Measurements from ENCODE around the gene C18orf63. TPM values are rescaled to one million over a fixed set of nuclear protein-coding genes. Genes with fewer than 3 reads are reported as not detected.
A peak's percentile ranks its signal among the peaks of the same experiment; 100 is the strongest.

The C18orf63 gene
- total RNA-seq, 1 experiment from 2014 or later = not detected

DNA sequence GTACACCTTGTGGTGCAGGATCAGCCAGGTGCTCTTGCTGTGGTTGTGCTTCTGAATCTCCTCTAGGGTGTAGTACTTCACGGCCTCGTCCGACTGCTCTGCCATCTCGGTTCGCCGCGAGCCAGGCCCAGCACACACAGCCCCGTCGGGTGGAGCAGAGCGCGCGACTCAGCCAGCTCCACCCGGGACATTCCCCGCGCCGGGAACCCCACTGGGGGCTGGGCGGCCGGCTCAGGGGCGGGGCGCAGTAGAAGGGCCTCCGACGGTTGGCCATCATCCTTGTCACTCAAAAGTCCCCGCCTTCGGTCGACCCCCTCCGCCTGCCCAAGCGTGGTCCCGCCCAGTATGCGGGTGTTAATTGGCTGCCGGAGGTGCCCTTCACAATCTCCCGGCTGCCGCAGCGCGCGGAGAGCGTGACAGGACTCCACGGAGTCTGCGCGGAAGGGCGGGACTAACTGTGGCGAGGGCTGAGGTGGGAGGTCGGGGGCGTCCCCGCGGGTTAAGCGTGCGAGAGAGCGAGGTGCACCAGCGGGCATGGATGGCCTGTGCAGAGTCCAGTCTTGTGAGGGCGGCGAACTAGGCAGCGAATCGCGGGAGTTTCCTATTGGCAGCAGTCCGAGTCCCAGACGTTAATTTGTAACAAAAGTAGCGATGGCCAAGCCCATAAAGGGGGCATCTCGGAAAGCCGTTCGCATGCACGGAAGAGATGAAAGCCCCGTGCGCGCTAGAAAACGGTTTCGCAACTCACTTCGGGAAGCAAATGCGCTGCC is 23.7 kb upstream of the C18orf63 start, which contains the start of gene CYB5A:
TSS of gene CYB5A (minus strand) at position 193 of the 770 bp plus-strand sequence. CDS start at position 105, 88 bp downstream.
- no peak for TF ChIP-seq ZNF274 (IDR thresholded peaks at IDR 0.05; ENCODE audit: low read depth, low read length)
- TF ChIP-seq CBX3 (IDR thresholded peaks at IDR 0.05; ENCODE audit: low read depth) = no peak
- TF ChIP-seq SIN3A (IDR thresholded peaks at IDR 0.05; ENCODE audit: low read depth) = no peak
- TF ChIP-seq RAD21 (IDR thresholded peaks at IDR 0.05; ENCODE audit: low read depth) = no peak
- TF ChIP-seq, protein P1, sequence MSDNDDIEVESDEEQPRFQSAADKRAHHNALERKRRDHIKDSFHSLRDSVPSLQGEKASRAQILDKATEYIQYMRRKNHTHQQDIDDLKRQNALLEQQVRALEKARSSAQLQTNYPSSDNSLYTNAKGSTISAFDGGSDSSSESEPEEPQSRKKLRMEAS (IDR thresholded peaks at IDR 0.05) = peak; percentile 29
- TF ChIP-seq EZH2phosphoT487 (IDR thresholded peaks at IDR 0.05; ENCODE audit: borderline replicate concordance) = no peak
- no peak for TF ChIP-seq FOSL1 (IDR thresholded peaks at IDR 0.05; ENCODE audit: low read depth)
- TF ChIP-seq CEBPB (IDR thresholded peaks at IDR 0.05; ENCODE audit: low read depth) = no peak
- no peak for TF ChIP-seq TCF7L2 (IDR thresholded peaks at IDR 0.05; ENCODE audit: borderline replicate concordance, extremely low read depth, insufficient read depth, insufficient read length)
- TF ChIP-seq, protein P2, sequence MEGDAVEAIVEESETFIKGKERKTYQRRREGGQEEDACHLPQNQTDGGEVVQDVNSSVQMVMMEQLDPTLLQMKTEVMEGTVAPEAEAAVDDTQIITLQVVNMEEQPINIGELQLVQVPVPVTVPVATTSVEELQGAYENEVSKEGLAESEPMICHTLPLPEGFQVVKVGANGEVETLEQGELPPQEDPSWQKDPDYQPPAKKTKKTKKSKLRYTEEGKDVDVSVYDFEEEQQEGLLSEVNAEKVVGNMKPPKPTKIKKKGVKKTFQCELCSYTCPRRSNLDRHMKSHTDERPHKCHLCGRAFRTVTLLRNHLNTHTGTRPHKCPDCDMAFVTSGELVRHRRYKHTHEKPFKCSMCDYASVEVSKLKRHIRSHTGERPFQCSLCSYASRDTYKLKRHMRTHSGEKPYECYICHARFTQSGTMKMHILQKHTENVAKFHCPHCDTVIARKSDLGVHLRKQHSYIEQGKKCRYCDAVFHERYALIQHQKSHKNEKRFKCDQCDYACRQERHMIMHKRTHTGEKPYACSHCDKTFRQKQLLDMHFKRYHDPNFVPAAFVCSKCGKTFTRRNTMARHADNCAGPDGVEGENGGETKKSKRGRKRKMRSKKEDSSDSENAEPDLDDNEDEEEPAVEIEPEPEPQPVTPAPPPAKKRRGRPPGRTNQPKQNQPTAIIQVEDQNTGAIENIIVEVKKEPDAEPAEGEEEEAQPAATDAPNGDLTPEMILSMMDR (IDR thresholded peaks at IDR 0.05 in 2 of 3, conservative IDR thresholded peaks at IDR 0.05 in 1 of 3; ENCODE audit: borderline replicate concordance in 1 of 3, insufficient read depth in 1 of 3, low read depth in 2 of 3, low read length in 2 of 3) = 0 out of 6 replicates have a peak, but pooled peaks of 1 of the 3 experiments have one; percentile 7
- peak; percentile 65; the same call in 1 of the 2 replicates for TF ChIP-seq POLR2AphosphoS5 (IDR thresholded peaks at IDR 0.05; ENCODE audit: low read depth, low read length)
- TF ChIP-seq ELF1 (IDR thresholded peaks at IDR 0.05; ENCODE audit: borderline replicate concordance, low read depth) = no peak
- peak; percentile 96 for TF ChIP-seq SP1 (IDR thresholded peaks at IDR 0.05; ENCODE audit: low read depth)
- TF ChIP-seq POLR2A (IDR thresholded peaks at IDR 0.05; ENCODE audit: borderline replicate concordance, extremely low read depth, insufficient read depth, insufficient read length) = no peak
- no peak for TF ChIP-seq EZH2 (IDR thresholded peaks at IDR 0.05)
- H3K9ac ChIP-seq (ENCODE audit: low read length) = peak within 1 kb of the TSS; percentile 52
- ChIA-PET CTCF (no interaction called here), POLR2A (no interaction called here), RAD21 (ENCODE audit: low non-redundant PET in 1 of 2, low total read pairs in 2 of 2, uncharacterized antibody in 2 of 2, unreplicated experiment in 2 of 2) (no interaction called here)
- H3K4me1 ChIP-seq (ENCODE audit: control insufficient read depth in 1 of 2, insufficient read depth in 2 of 2, low read length in 2 of 2) = peaks cover 7 to 19% of the 10 kb centered on the region in 2 experiments; a peak in 3 of 4 replicates
- 0 out of 4 replicates have a peak, but pooled peaks cover 0 to 3% of the 10 kb centered on the region in 2 experiments for H3K9me3 ChIP-seq (ENCODE audit: control insufficient read depth in 1 of 2, insufficient read depth in 1 of 2, low read depth in 1 of 2, low read length in 2 of 2)
- no peaks in the 10 kb centered on the region for H3K79me2 ChIP-seq (ENCODE audit: insufficient read depth, low read length)
- H2AFZ ChIP-seq (ENCODE audit: low read depth, low read length, poor library complexity, severe bottlenecking) = peak within 1 kb of the TSS; percentile 82
- peak within 1 kb of the TSS; percentile 93 for H3K4me2 ChIP-seq (ENCODE audit: low read length)
- ATAC-seq (peak; percentile 96), DNase-seq (ENCODE audit: low read depth, low spot score) (peak; percentile 83)
- H3K27ac ChIP-seq (ENCODE audit: low read depth, low read length) = peak within 1 kb of the TSS; percentile 20; the same call in 1 of the 2 replicates
- H3K4me3 ChIP-seq (replicated peaks in 1 of 2; ENCODE audit: low read depth in 1 of 2, low read length in 2 of 2) = peak within 1 kb of the TSS; percentile 62 to 75
- no peaks in the 10 kb centered on the region for H4K20me1 ChIP-seq (ENCODE audit: insufficient read depth)
- no peaks in the 10 kb centered on the region for H3K36me3 ChIP-seq (ENCODE audit: control insufficient read depth in 1 of 2, insufficient read depth in 2 of 2, low read length in 2 of 2)
- no peaks in the 10 kb centered on the region for H3K27me3 ChIP-seq (ENCODE audit: insufficient read depth, low read length)
- no TSS peak for BruUV-seq (replicated peaks)
- H3K9me2 ChIP-seq (ENCODE audit: insufficient read depth) = no peaks in the 10 kb centered on the region
- intact Hi-C loops (cut with micrococcal nuclease) = loop anchor here (2.0 to 5.0 kb wide), 2 partner anchors 143 to 200 kb away; partner anchors contain the start of gene TIMM21

Measured in HCT116 (cell line).